GM18867 (cell line): ENCODE data around the gene TLE6.
"Not testable (repeated sequence)": the region's sequence is repeated elsewhere in the genome, so short reads cannot be mapped to it uniquely, and the experiment has no call there.

Source experiments
- ATAC-seq: cut with Tn5 transposase; IDR thresholded peaks from one replicate; pipeline ENCODE4 v1.9.1; 2021; ENCODE audit warnings: mild to moderate bottlenecking, moderate library complexity; ENCODE audit not compliant: unreplicated experiment

TLE6 gene

DNA sequence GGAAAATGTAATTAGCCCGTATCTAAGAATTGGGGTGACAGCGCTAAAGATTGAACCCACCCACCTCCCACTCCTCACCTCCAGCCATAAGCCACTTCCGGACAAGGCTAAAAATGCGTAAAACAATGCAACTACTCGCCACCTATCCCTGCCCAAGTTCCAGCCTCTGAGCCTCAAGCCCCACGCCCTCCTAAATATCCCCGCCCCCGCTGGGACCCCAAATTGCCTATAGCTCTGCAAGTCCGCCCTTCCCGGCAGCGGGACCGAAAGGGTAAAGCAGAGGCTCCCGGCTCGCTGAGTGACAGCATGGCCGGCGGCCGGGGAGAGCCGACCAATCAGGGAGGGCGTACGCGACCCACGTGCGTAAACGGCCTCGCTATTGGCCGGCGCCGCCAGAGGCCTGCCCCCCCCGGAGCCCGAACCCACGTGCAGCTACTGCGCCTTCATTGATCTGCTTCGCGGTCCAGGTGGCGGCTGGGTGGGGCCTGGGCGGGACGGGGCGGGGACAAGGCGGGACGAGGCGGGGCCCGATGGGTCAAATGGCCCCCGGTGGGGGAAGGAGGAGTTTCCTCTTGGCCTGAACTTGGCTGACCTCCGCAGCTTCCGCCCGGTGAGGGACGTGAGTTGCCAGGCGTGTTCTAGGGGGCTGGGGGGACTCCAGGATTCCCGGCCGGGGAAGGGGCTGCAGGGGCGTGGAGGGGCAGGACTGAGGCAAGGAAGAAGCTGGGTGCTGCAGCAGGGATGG is at the start of gene TLE6:
TSS of gene TLE6 (plus strand) at position 564 of the 745 bp plus-strand sequence. CDS start 670 bp downstream, outside the sequence.
- peak; percentile 93 for ATAC-seq

DNA sequence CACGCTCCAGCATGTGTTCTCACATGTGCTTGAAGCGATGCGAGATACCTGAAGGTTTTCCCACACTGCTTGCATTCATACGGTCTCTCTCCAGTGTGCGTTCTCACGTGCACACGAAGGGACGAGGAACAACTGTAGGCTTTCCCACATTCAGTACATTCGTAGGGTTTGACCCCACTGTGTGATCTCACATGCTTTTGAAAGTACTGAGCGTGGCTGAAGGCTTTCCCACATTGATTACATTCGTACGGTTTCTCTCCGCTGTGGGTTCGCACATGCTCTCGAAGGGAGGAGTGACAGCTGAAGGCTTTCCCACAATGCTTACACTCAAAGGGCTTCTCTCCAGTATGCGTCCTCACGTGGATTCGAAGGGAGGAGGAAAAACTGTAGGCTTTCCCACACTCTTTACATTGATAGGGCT is 43.9 kb upstream of the TLE6 start:
- ATAC-seq, result no peak

DNA sequence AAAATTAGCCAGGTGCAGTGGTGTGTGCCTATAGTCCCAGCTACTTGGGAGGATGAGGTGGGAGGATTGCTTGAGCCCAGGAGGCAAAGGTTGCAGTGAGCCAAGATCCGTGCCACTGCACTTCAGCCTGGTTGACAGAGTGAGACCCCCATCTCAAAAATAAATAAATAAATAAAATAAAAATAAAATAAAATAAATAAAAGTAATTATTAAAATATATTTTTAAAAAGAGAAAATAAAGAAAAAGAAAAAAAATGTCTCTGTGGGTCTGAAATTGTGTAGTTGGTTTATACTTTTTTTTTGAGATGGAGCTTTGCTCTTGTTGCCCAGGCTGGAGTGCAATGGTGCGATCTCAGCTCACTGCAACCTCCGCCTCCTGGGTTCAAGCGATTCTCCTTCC is 41.5 kb upstream of the TLE6 start:
- ATAC-seq, result not testable (repeated sequence)

- no peak for ATAC-seq
Measured at GRCh38 chr19:2942928-2943640, 34.3 kb upstream of the TLE6 start.

- no peak for ATAC-seq
Measured at GRCh38 chr19:2944403-2944774, 33.0 kb upstream of the TLE6 start.

- peak; percentile 95 for ATAC-seq
Measured at GRCh38 chr19:2944775-2945574, 32.4 kb upstream of the TLE6 start, which contains the start of gene ZNF77. TSS of gene ZNF77 (minus strand) at chr19:2944971. CDS start at chr19:2944840, 131 bp downstream.

DNA sequence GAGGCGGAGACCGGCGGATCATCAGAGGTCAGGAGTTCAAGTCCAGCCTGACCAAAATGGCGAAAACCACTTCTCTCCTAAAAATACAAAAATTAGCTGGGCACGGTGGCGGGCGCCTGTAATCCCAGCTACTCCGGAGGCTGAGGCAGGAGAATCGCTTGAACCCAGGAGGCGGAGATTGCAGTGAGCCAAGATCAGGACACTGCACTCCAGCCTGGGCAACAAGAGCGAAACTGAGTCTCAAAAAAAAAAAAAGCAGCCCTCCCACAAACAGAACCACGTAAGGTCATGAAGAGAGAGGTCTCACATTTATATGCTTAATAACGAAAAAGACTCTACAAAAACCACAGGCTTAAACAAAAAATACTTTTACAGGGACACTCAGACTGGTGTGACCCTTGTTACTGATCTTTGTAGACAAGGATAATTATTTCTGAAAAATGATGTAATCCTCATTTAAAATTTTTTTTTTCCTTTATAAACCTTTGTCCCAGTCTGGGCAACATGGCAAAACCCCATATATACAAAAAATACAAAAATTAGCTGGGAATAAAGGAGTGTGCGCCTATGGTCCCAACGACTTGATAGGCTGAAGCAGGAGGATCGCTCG is 31.7 kb upstream of the TLE6 start:
- ATAC-seq, result no peak

DNA sequence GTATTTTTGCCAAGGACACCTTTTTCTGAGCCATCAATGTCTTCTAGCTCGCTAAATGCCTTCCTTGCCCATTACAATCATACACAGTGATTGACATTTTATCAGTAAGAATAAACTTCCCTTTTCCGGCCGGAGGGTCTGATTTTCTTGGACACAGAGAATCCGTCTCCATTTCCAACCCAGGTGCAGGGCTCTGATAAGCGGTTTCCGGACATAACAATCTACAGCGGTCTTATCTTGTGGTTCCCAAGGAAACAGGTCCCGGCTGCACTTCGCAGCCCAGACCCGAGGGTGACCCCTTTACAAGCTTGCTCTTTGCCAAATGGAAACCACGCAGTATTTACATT is 27.5 kb upstream of the TLE6 start:
- ATAC-seq, result no peak

DNA sequence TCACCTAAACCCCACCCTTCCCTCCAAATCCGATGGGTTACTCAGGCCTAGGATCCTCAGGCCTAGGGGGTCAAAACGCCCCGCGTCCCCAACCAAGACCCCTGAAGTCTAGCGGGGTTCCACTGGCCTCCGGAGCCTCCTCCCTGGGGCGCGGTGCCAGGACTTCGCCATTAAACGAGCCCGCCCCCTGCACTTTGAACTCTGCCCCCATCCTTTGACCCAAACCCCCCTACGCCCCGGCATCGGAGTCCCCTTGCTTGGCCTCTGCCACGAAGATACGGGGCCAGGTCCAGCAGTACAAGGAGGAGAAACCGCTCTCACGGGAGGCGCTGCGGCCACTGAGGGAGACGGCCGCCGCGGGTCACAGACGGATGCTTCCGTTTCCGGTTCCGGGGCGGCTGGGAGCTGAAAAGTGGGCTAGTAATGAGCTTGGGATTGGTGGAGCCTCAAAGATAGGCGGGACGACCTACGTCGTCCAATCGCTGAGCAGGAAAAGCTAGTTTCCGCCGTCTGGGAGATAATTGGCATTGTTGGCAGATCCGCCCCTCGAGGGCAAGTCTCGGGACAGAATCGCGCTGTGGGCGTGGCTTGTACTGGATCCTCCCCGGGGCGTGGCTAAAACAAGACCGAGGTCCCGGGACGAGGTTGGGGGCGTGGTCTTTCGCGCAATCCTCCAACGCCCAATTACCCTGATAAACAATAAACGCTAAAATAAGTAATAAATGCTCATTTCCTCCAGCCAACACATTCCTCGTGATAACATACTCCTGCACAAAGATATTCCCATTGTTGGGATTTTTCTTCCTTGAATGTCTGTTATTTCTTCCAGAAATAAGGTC is 26.9 kb upstream of the TLE6 start:
- peak; percentile 91 for ATAC-seq

DNA sequence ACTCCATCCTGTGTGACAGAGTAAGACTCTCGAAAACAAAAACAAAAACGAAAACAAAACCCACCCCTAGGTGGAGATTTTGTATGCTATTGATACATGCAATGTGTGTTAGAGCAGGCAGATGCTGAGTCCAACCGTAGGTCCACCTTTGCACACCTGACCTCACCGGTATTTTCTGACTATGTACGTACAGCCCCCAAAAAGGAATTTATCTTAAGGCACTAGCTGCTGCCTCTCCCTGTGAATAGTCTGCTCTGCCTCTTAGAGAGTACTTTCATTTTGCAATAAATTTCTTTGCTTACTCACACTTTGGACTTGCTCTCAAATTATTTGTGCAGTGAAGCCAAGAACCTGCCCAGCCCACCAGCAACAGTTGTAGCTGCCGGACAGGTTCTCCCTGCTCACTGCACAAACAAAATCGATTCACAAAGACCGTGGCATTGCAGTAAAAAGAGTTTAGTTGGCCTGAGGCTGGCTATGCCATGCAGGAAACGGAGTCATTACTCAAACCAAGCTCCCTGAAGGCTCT is 24.3 kb upstream of the TLE6 start:
- no peak for ATAC-seq

DNA sequence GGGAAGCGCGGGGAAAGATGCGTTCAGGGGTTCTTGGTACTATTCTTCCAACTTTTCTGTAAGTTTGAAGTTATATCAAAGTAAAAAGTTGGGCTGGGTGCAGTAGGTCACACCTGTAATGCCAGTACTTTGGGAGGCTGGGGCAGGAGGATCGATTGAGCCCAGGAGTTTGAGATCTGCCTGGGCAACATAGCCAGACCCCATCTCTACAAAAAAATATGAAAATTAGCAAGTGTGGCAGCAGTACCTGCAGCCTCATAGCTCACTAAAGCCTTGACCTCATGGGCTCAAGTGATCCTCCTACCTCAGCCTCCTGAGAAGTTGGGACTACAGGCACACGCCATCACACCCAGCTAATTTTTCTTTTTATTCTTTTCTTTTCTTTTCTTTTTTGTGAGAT is 20.2 kb upstream of the TLE6 start:
- no peak for ATAC-seq

DNA sequence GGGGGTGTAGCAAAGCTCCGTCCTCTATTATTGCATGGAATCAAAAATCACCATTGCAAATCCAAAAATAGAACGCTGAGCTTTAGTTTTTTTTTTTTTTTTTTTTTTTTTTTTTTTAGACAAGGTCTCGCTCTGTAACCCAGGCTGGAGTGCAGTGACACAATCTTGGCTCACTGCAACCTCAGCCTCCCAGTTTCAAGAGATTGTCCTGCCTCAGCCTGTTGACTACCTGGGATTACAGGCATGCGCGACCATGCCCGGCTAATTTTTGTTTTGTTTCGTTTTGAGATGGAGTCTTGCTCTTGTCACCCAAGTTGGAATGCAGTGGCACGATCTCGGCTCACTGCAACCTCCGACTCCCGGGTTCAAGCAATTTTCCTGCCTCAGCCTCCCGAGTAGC is 17.2 kb upstream of the TLE6 start:
- ATAC-seq, result no peak

- no peak for ATAC-seq
Measured at GRCh38 chr19:2962018-2962670, 15.2 kb upstream of the TLE6 start.

DNA sequence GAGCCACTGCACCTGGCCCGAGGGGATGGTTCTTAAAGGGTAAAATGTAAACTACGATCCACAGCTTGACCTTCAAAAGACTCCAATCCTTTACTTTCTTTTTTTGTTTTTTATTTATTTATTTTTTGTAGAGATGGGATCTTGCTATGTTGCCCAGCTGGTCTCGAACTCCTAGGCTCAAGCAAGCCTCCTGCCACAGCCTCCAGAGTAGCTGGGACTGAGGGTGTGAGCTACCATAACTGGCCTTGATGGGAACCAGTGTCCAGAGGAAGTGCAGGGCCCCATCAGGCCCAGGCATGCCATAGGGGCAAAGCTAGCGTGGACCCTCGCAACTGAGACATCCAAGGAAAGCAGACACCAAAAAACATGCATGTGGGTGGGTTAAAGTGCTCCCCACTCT is 14.2 kb upstream of the TLE6 start:
- no peak for ATAC-seq

- ATAC-seq, result not testable (repeated sequence)
Measured at GRCh38 chr19:2963631-2964030, 13.7 kb upstream of the TLE6 start.

DNA sequence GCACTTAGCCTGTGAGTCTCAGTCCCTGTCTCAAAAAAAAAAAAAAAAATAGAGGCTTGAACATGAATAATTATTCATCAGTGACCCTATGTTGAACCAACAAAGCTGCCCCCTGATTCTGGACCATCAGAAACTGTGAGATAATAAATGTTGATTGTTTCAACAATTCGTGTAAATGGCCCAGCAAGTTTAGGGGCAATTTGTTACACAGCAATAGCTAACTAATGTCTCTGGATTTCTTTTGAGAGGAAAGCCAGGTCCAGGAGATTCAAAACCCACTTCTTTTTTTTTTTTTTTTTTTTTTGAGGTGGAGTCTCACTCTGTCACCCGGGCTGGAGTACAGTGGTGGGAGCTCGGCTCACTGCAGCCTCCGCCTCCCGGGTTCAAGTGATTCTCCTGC is 12.5 kb upstream of the TLE6 start:
- no peak for ATAC-seq

DNA sequence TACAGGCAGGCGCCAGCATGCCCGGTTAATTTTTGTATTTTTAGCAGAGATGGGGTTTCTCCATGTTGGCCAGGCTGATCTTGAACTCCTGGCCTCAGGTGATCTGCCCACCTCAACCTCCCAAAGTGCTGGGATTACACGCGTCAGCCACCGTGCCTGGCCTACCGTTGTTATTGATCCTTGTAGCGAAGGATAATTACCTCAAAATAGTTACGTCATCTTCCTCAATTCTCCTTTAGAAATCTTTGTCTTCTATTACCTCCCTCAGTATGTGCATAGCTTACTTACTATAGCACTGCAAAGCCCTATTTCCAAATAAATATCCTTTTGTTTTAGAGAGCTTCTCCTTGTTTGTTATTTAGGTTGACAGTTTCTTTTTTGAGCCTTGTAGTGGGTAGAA is 9.4 kb upstream of the TLE6 start:
- no peak for ATAC-seq

DNA sequence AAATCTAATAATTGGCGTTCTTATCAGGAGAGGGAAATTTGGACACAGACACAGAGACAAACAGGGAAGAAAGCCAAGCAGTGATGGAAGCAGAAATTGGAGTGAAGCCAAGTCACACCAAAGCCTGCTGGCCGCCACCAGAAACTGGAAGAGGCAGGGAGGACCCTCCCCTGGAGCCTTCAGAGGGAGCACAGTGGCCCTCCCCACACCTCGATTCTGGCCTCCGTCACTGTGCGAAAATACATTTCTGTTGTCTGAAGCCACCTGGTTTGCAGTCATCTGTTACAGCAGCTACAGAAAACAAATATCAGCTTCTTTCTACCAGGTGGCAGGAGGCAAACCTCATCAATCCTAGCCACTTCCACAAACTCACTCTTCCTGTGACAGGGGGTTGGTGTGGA is 8.3 kb upstream of the TLE6 start:
- ATAC-seq, result no peak

DNA sequence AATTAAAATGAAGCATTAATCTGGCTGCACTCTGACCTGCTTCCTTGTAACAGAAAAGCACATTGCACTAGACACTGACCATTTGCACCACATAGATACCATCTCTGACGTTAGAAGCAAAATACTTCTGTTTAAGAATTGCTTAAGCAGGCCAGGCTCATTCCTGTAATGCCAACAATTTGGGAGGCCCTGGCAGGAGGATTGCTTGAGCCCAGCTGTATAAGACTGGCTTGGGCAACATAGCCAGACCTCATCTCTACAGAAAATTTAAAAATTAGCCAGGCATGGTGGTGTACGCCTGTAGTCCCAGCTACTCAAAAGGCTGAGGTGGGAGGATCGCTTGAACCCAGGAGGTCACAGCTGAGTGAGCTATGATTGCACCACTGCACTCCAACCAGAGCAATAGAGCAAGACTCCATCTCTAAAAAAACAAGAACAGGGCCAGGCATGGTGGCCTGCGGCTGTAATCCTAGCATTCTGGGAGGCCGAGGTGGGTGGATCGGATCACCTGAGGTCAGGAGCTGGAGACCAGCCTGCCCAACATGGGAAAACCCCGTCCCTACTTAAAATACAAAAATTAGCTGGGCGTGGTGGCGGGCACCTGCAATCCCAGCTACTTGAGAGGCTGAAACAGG is 7.0 kb upstream of the TLE6 start:
- no peak for ATAC-seq
